Esophagus muscularis mucosa (tissue), 4 donors: ENCODE measurements around the gene TFIP11. TPM values are rescaled to one million over a fixed set of nuclear protein-coding genes. Genes with fewer than 3 reads are reported as not detected.

Source experiments
- DNase-seq: peaks from one replicate; pipeline ENCODE4 v3.0.0-alpha.2; 2017; ENCODE audit errors: extremely low spot score
- H3K27ac ChIP-seq, 4 donors: fragments of 200-600 bp; sonication (generic); replicated peaks in 1 of 4; 1 replicate in 3 of 4; 2 replicates in 1 of 4; pipeline ENCODE4 v1.5.1; 2016 to 2019; ENCODE audit warnings: mild to moderate bottlenecking in 1 of 4
- H3K27me3 ChIP-seq, 4 donors: fragments of 200-600 bp; sonication (generic); one replicate each; pipeline versions ENCODE4 v1.5.1 to v1.6.0; 2016 to 2019
- H3K36me3 ChIP-seq, 4 donors: fragments of 200-600 bp; sonication (generic); one replicate each; pipeline ENCODE4 v1.5.1; 2016 to 2019
- H3K4me1 ChIP-seq, 4 donors: fragments of 200-600 bp; sonication (generic); one replicate each; pipeline ENCODE4 v1.5.1; 2016 to 2019
- H3K4me3 ChIP-seq, 4 donors: fragments of 200-600 bp; sonication (generic); 1 replicate in 2 of 4; 2 replicates in 2 of 4; pipeline ENCODE4 v1.5.1; 2016 to 2019; ENCODE audit warnings: mild to moderate bottlenecking in 4 of 4, moderate library complexity in 1 of 4
- H3K9me3 ChIP-seq, 4 donors: fragments of 200-600 bp; sonication (generic); 1 replicate in 3 of 4; 2 replicates in 1 of 4; pipeline ENCODE4 v1.5.1; 2016 to 2019
- EP300 ChIP-seq: sonication (generic); formaldehyde crosslinking; IDR thresholded peaks from one replicate; pipeline ENCODE4 v1.6.1; 2017; ENCODE audit warnings: antibody characterized with exemption
- POLR2A ChIP-seq: fragments of 450-650 bp; IDR thresholded peaks from one replicate; pipeline ENCODE4 v1.6.1; 2017; ENCODE audit warnings: antibody characterized with exemption, moderate library complexity, mild to moderate bottlenecking, low read depth
- POLR2AphosphoS5 ChIP-seq, 2 donors: sonication (generic); formaldehyde crosslinking; IDR thresholded peaks; one replicate each; pipeline ENCODE4 v1.6.1; 2017; ENCODE audit warnings: antibody characterized with exemption in 2 of 2
- WGBS: methylation state at CpG from one replicate; pipeline ENCODE4 v1.1.5; 2018; 5-methylcytosine and 5-hydroxymethylcytosine counted together
- intact Hi-C: fragments of 100-400 bp; cut with DNase I; formaldehyde crosslinking; loops from one replicate; pipeline ENCODE4 v1.15.1; 2023
- total RNA-seq, 4 donors: library from RNA; depleted of rRNA; stranded (reverse); fragments of >200 nt; gene quantifications; one replicate each; pipeline versions ENCODE4 v1.1.0 to v1.2.1, GENCODE V29; 2016
- TF ChIP-seq, protein P1 (sequence below), 3 experiments: fragments of 200-600 bp in 2 of 3; fragments of 450-650 bp in 1 of 3; sonication (generic) in 2 of 3; IDR thresholded peaks; one replicate each; pipeline ENCODE4 v1.5.1; 2017 to 2019; ENCODE audit warnings: antibody characterized with exemption in 3 of 3, mild to moderate bottlenecking in 2 of 3, moderate library complexity in 1 of 3

Gene TFIP11
- total RNA-seq, 4 donors from 2014 or later = 17.9 to 23.5 (median 20.4) TPM

DNA sequence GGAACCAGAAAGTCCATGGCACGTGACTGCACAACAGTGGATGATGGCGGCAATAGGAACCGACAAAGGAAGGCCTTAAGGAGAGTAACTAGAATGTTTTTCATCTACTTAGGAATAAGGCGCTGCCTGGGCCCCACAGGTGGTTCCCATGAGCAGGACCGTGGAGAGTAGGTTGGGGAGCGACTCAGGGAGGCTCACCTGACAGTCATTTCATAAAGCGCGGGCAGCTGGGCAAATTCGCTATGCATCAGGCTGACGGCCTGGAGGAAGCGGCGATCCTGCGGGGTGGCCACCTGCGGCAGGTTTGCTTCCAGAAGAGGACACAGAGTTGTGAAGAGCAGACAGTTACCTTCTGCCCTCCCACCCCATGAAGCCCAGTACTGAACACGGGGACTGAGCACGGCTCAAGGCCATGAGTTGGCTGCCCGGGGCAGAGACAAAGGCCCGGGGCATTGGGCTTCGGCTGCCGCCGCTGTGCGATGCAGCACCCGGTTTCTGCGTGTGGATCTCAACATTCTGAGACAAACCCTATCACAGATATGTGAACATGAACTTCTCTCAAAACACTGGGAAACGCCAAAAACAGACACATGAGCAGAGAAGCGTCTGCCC lies 54.5 kb downstream of the TFIP11 start:
- no peaks in the 10 kb centered on the region for H3K4me1 ChIP-seq
- H3K27me3 ChIP-seq = no peaks in the 10 kb centered on the region
- no peaks in the 10 kb centered on the region for H3K9me3 ChIP-seq
- H3K4me3 ChIP-seq = no peak overlapping the region
- DNase-seq = no peak
- H3K27ac ChIP-seq = no peak overlapping the region
- H3K36me3 ChIP-seq = peaks cover 30 to 87% (median 69%) of the 10 kb centered on the region in 4 donors
- WGBS = 94% methylated on average over 25 of the region's 26 CpGs
- TF ChIP-seq EP300 (no peak), POLR2A (no peak), POLR2AphosphoS5 (IDR thresholded peaks at IDR 0.05) (no peak)
- TF ChIP-seq, protein P1, sequence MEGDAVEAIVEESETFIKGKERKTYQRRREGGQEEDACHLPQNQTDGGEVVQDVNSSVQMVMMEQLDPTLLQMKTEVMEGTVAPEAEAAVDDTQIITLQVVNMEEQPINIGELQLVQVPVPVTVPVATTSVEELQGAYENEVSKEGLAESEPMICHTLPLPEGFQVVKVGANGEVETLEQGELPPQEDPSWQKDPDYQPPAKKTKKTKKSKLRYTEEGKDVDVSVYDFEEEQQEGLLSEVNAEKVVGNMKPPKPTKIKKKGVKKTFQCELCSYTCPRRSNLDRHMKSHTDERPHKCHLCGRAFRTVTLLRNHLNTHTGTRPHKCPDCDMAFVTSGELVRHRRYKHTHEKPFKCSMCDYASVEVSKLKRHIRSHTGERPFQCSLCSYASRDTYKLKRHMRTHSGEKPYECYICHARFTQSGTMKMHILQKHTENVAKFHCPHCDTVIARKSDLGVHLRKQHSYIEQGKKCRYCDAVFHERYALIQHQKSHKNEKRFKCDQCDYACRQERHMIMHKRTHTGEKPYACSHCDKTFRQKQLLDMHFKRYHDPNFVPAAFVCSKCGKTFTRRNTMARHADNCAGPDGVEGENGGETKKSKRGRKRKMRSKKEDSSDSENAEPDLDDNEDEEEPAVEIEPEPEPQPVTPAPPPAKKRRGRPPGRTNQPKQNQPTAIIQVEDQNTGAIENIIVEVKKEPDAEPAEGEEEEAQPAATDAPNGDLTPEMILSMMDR (IDR thresholded peaks at IDR 0.05) = no peak
- intact Hi-C loops = no loop called here

DNA sequence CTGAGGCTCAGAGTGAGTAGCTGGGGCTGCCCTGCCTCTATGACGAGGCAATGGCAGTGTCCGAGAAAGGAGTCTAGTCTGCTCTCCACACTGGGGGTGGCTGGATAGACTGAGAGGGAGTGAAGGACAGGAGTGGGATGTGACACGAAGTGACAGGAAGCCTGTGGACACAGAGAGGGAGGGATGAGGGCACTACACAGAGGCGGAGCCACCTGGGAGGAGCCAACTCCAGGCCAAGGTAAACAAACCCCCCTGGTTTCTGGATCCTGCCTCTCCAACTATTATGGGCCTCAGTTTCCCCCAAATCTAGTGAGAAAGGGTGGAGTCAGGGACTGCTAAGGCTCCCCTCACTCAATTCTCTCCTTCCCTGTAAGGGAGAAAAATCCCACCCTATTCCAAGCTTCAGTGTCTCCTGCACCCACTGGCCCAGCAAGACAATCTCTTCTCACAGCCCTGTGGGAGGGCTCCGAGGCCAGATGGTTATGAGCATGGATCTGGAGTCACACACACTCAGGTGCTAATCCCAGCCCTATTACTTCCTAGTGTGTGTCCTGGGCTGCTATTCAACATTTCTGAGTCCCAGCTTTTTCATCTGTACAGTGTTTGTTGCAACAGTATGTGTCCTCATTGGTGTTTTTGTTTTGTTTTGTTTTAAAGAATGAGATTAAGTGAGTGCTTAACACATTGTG lies 58.3 kb downstream of the TFIP11 start:
- DNase-seq = no peak
- TF ChIP-seq POLR2A (no peak), EP300 (no peak), POLR2AphosphoS5 (IDR thresholded peaks at IDR 0.05) (no peak)
- TF ChIP-seq, protein P1 (IDR thresholded peaks at IDR 0.05) = no peak
- Histone ChIP-seq H3K27ac (no peak overlapping the region), H3K9me3 (no peaks in the 10 kb centered on the region), H3K4me3 (no peak overlapping the region), H3K36me3 (peaks cover 34 to 83% (median 77%) of the 10 kb centered on the region in 4 donors), H3K27me3 (no peaks in the 10 kb centered on the region), H3K4me1 (peaks cover 0 to under 1% (median under 1%) of the 10 kb centered on the region in 4 donors)
- intact Hi-C loops = no loop called here
- 86% methylated on average over 5 of the region's 5 CpGs for WGBS

DNA sequence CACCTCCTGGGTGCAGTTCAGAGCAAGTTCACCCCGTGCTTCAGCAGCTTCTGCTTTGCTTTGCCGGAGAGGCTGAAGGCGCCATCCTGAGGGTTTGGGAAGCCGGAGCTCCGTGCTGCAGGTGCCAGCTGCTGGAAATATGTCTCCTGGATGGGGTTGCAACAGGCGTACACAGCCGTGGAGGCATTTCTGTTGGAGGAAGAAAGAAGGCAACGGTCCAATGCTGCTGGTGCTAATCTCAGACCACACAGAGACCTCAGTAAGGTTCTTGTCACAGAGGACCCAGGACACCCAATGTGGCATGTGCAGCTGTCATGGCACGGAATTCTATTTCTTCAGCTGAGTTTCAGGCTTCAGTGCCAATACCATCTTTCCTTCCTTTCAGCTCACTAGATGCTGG lies 59.1 kb downstream of the TFIP11 start:
- no peaks in the 10 kb centered on the region for H3K27me3 ChIP-seq
- intact Hi-C loops = no loop called here
- H3K4me1 ChIP-seq = peaks cover 0 to 7% (median 4%) of the 10 kb centered on the region in 4 donors
- peaks cover 32 to 75% (median 72%) of the 10 kb centered on the region in 4 donors for H3K36me3 ChIP-seq
- no peaks in the 10 kb centered on the region for H3K9me3 ChIP-seq
- no peak for DNase-seq
- TF ChIP-seq, protein P1 (IDR thresholded peaks at IDR 0.05) = no peak
- TF ChIP-seq POLR2AphosphoS5 (IDR thresholded peaks at IDR 0.05) (no peak), POLR2A (no peak), EP300 (no peak)
- no peak overlapping the region for H3K27ac ChIP-seq
- 95% methylated on average over 9 of the region's 9 CpGs for whole genome bisulfite sequencing
- no peak overlapping the region for H3K4me3 ChIP-seq

DNA sequence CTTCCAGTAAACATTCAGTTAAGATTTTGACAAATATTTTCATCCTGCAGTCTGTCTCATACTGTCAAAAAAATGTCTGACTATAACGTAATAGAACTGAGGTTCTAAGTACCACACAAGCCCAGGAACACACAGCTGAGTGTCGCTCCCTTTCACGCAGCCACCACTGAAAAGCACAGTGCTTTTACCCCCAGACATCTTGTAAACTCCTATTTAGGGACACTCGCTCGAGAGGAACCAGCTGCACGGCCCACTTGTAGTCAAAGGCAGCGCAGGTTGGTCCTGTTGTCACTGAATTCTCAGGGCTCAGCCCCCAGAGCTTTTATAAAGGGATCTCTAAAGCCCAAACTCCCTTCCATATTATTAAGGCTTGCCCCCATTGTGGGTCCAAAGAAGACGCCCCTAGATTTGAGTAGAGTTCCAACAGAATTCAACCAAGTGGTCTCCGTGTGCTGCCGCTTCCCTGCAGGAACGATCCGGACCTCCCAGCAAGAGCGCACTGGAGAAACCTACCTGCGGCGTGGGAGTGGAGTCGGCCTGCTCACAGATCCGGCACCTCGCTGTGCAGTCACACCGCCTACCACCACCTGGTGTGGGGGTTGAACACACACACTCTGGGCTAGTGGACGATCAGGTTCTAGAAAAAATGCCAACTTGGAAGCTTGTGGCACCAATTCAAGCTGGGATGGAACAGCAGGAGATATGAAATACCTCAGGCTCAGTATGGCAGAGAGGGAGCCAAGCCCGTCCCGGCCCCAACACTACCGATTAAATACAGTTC lies 59.8 kb downstream of the TFIP11 start:
- Histone ChIP-seq H3K4me1 (peaks cover 0 to 15% (median 8%) of the 10 kb centered on the region in 4 donors), H3K27ac (no peak overlapping the region), H3K9me3 (no peaks in the 10 kb centered on the region), H3K36me3 (peaks cover 24 to 67% (median 64%) of the 10 kb centered on the region in 4 donors), H3K4me3 (no peak overlapping the region), H3K27me3 (no peaks in the 10 kb centered on the region)
- intact Hi-C loops = no loop called here
- no peak for TF ChIP-seq POLR2AphosphoS5 (IDR thresholded peaks at IDR 0.05)
- DNase-seq = no peak
- WGBS = 88% methylated on average over 23 of the region's 23 CpGs
